ENCODE measurements around the gene TMEM178B.

- no peak for TF ChIP-seq CTCF (IDR thresholded peaks at IDR 0.05)
- TF ChIP-seq POLR2A (IDR thresholded peaks at IDR 0.05) = no peak
Measured at GRCh38 chr7:141225916-141226618, 152.2 kb downstream of the TMEM178B start.

All from right lobe of liver (tissue), 4 donors.